Measurements from ENCODE around the gene CLIC1.

The CLIC1 gene

GRCh38 chr6:31780507-31781243 is 44.3 kb upstream of the CLIC1 start:
- TF ChIP-seq CTCF (IDR thresholded peaks at IDR 0.05; ENCODE audit: control extremely low read depth, extremely low read depth, low read depth, missing control alignments): no peak
- no peak for DNase-seq (ENCODE audit: extremely low spot score)
- ChIA-PET POLR2A (interaction anchor here (0.8 kb wide), 1 partner anchor 11 kb away, joined by 3 read pairs; no protein-coding TSS in a partner anchor), CTCF (interaction anchor here (1.0 to 4.6 kb wide), 6 partner anchors 11 to 33 kb away, joined by 3 to 31 read pairs (median 6); partner anchors contain the start of gene VARS1)

- no peak for DNase-seq (ENCODE audit: extremely low spot score)
- no peak for TF ChIP-seq CTCF (IDR thresholded peaks at IDR 0.05; ENCODE audit: control extremely low read depth, extremely low read depth, low read depth, missing control alignments)
- CTCF ChIA-PET: interaction anchor here (1.3 to 4.6 kb wide), 5 partner anchors 10 to 32 kb away, joined by 3 to 31 read pairs (median 5); partner anchors contain the start of gene VARS1
- POLR2A ChIA-PET: no interaction called here
Observed at GRCh38 chr6:31779908-31780307, 43.6 kb upstream of the CLIC1 start.

- POLR2A ChIA-PET: interaction anchor here (1.6 kb wide), 1 partner anchor 48 kb away, joined by 5 read pairs; the partner anchor contains the start of gene HSPA1B
- TF ChIP-seq CTCF (IDR thresholded peaks at IDR 0.05; ENCODE audit: control extremely low read depth, extremely low read depth, low read depth, missing control alignments): no peak
Observed at GRCh38 chr6:31778999-31779885, 42.9 kb upstream of the CLIC1 start.

GRCh38 chr6:31778193-31778592 is 41.9 kb upstream of the CLIC1 start:
- DNase-seq (ENCODE audit: extremely low spot score): no peak
- no peak for TF ChIP-seq CTCF (IDR thresholded peaks at IDR 0.05; ENCODE audit: control extremely low read depth, extremely low read depth, low read depth, missing control alignments)
- ChIA-PET CTCF (interaction anchor here (1.0 to 4.6 kb wide), 4 partner anchors 8 to 48 kb away, joined by 3 to 31 read pairs (median 6); no protein-coding TSS in a partner anchor), POLR2A (interaction anchor here (1.6 kb wide), 1 partner anchor 49 kb away, joined by 5 read pairs; the partner anchor contains the start of gene HSPA1B)

More at GRCh38 chr6:31778999-31779885, 42.9 kb upstream of the CLIC1 start:
- CTCF ChIA-PET: interaction anchor here (1.3 to 4.6 kb wide), 5 partner anchors 9 to 32 kb away, joined by 3 to 31 read pairs (median 5); partner anchors contain the start of gene VARS1
- no peak for DNase-seq (ENCODE audit: extremely low spot score)

GRCh38 chr6:31777667-31778050 is 41.3 kb upstream of the CLIC1 start:
- no peak for TF ChIP-seq CTCF (IDR thresholded peaks at IDR 0.05; ENCODE audit: control extremely low read depth, extremely low read depth, low read depth, missing control alignments)
- no peak for DNase-seq (ENCODE audit: extremely low spot score)
- POLR2A ChIA-PET: interaction anchor here (0.5 to 0.9 kb wide), 3 partner anchors 50 to 79 kb away, joined by 3 to 5 read pairs (median 4); partner anchors contain the start of gene HSPA1B
- CTCF ChIA-PET: interaction anchor here (1.0 to 4.6 kb wide), 5 partner anchors 8 to 48 kb away, joined by 3 to 31 read pairs (median 3); partner anchors contain the start of gene LSM2
